Fibroblast of pulmonary artery (primary cell): ENCODE results near the gene CYB561A3.

Source experiments
- DNase-seq: peaks from one replicate; pipeline ENCODE4 v3.0.0-alpha.2; 2010; ENCODE audit warnings: low read depth
- H3K4me3 ChIP-seq: replicated peaks from 2 replicates; pipeline ENCODE4 v1.5.1; 2011; ENCODE audit warnings: low read depth, mild to moderate bottlenecking, control low read depth, low read length, moderate library complexity
- TF ChIP-seq, protein P1 (sequence below): IDR thresholded peaks from 2 replicates; pipeline ENCODE4 v1.5.1; 2011; ENCODE audit warnings: mild to moderate bottlenecking, control low read depth, low read length, inconsistent platforms; ENCODE audit errors: missing control alignments

Gene CYB561A3

DNA sequence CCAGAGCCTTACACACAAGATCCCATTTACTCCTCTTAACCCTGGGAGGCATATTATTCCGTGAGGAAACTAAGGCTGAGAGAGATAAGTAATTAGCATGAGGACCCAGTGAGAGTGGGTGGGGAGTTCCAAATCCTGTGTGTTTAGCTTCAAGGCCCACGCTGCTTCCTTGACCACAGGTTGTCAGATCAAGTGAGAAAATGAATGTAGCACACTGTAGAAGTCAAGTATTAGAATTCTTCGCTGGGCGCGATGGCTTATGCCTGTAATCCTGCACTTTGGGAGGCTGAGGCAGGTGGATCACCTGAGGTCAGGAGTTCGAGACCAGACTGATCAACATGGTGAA lies 3.8 kb downstream of the CYB561A3 start:
- TF ChIP-seq, protein P1, sequence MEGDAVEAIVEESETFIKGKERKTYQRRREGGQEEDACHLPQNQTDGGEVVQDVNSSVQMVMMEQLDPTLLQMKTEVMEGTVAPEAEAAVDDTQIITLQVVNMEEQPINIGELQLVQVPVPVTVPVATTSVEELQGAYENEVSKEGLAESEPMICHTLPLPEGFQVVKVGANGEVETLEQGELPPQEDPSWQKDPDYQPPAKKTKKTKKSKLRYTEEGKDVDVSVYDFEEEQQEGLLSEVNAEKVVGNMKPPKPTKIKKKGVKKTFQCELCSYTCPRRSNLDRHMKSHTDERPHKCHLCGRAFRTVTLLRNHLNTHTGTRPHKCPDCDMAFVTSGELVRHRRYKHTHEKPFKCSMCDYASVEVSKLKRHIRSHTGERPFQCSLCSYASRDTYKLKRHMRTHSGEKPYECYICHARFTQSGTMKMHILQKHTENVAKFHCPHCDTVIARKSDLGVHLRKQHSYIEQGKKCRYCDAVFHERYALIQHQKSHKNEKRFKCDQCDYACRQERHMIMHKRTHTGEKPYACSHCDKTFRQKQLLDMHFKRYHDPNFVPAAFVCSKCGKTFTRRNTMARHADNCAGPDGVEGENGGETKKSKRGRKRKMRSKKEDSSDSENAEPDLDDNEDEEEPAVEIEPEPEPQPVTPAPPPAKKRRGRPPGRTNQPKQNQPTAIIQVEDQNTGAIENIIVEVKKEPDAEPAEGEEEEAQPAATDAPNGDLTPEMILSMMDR = no peak
- H3K4me3 ChIP-seq = no peak overlapping the region
- no peak for DNase-seq

DNA sequence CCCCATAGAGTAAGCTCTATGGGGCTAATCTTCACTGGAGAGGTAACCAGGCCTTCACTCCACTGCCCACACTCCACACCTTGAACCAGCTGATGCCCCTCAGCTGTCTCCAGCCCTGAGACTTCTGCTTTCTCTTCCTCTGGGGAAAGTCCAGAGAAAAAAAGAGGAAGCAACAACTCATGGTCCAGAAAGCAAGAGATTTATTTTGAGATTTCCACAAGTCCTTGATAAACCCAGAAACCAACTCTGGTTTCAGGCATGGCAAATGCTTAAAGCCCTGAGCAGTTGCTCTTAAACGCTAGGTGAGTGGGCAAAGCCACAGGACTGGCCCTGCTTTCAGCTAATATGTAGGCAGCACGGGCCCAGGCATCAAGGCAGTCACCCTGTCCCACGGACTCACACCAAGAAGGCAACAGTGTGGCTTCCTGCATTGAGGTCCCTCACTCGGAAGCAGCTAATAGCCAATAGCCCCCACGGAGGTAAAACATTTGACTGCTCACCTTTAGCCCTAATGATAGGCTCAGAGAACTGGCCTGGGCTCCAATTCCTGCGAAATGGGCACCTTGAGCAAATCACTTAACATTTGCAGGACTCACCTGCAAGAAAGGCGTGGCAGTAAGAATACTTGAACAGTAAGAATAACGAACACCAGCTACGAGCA lies 4.3 kb downstream of the CYB561A3 start:
- TF ChIP-seq, protein P1 = no peak
- DNase-seq = no peak
- no peak overlapping the region for H3K4me3 ChIP-seq

DNA sequence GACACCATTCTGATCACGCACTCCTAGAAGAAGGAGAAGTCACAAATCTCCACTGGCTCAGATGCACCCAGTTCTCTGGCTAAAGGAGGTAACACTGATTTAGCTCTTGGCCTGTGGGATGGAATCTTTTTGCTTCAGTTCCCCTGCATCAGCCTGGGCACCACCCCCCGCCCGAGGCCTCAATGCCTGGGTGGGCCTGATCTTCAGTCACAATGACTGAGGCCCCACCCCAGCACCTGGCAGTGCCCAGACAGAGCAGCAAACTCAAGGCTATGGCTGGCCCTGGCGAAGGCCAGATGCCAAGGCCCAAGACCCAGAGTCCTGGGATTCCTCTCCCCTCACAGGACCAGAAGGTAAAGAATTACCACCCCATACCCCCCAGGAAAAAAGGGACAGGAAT lies 5.0 kb downstream of the CYB561A3 start:
- TF ChIP-seq, protein P1 = no peak
- H3K4me3 ChIP-seq = no peak overlapping the region
- no peak for DNase-seq

DNA sequence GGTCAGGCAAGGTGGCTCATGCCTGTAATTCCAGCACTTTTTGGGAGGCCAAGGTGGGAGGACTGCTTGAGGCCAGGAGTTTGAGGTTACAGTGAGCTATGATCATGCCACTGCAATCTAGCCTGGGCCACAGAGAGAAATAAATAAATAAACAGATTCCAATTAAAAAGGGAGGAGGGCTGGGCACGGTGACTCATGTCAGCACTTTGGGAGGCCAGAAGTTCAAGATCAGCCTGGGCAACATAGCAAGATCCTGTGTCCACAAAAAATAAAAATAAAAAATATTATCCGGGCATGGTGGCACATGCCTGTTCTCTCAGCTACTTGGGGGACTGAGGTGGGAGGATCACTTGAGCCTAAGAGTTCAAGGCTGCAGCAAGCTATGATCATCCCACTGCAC lies 7.5 kb downstream of the CYB561A3 start:
- H3K4me3 ChIP-seq = no peak overlapping the region
- TF ChIP-seq, protein P1 = no peak
- DNase-seq = no peak

DNA sequence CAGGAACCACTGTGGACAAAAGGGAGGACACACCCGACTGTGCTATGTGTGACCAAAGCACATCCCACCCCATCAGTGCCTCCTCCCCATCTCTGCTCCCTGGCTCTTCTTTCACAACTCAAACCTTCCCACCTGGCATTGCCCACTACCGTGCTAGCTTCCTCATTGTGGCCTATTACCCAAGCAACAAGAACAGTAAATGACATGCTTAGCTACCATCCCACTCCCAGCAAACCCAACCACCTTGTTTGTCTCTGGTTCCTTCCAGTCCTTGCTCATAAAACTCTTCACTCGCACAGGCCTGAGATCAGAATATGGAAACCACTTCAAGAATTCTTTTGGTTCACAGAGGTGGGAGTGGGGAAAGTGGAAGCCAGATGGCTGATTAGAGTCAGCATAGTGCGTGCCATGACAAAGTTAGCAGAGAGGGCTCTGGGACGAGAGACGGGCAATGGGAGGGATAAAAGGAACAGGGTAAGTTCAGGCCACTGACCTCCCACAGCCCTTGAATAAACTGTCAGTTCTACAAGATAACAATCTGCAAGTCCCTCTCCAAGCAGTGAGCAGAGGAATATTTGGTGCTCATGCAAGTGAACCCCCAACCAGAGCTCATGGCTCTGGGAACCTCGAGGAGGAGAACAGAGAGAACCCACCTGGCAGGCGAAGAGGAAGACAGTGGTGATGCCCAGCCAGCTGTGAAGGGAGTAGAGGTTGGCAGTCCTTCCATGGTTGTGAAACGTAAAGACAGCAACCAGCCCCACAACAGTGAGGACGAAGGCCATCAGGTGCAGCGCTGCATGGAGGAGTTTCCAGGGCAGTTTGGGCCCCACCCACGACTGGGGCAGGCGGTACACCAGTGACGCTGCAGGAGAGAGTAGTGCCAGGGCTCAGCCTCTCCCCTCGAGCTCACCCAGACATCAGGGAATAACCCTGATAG lies 8.3 kb downstream of the CYB561A3 start:
- TF ChIP-seq, protein P1 = no peak
- DNase-seq = no peak

DNA sequence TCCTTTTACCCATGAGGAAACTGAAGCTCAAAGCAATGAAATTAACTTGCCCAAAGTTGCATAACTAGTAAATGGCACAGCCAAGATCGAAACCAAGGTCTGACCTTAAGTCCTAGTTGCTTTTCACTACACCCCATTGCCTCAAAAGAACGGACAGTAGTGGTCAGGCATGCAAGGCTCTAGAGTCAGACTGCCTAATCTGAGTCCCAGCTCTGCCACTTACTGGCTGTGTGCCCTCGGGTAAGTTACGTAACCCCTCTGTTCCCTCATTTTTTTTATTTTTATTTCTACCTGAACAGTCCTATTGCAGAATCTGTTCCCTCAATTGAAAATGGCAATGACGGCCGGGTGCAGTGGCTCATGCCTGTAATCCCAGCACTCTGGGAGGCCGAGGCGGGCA lies 9.6 kb downstream of the CYB561A3 start:
- no peak for DNase-seq
- TF ChIP-seq, protein P1 = no peak
- no peak overlapping the region for H3K4me3 ChIP-seq

More for the DNA sequence above, 8.3 kb downstream of the CYB561A3 start:
- H3K4me3 ChIP-seq = no peak overlapping the region

DNA sequence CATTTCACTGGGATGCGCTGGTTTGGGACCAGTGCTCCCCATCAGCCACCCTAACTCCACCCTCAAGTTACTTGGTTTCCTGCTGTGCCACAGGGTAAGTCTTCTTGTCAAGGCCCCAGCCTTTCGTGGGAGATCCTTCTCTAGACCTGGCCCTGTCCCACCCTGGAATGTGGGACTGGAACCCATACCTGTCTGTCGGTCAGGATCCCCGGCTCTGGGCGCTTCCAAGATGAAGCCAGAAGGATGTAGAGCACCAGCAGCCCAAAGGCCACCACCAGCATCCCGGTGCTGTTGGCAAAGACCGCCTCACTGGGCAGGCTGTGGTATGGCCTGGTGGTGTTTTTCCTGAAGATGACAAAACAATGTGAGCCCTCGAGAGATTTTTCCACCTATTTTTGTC lies 10.9 kb downstream of the CYB561A3 start:
- TF ChIP-seq, protein P1 = no peak
- DNase-seq = no peak
- H3K4me3 ChIP-seq = no peak overlapping the region
